DOHH2 (cell line): Measurements from ENCODE around the gene RAPGEF5.
A peak's percentile ranks its signal among the peaks of the same experiment; 100 is the strongest.

Source experiments
- H3F3A ChIP-seq: fragments of 200-600 bp; sonication (generic), shearing (Covaris generic); 2 replicates; pipeline ENCODE4 v1.6.0; 2016; ENCODE audit warnings: antibody characterized with exemption, mild to moderate bottlenecking; ENCODE audit not compliant: control insufficient read depth, insufficient read depth
- H3K27ac ChIP-seq: fragments of 200-600 bp; sonication (generic); 2 replicates; pipeline ENCODE4 v1.5.1; 2014; ENCODE audit warnings: low read depth, mild to moderate bottlenecking, low read length, moderate library complexity
- H3K27me3 ChIP-seq: fragments of 200-600 bp; sonication (generic); 2 replicates; pipeline ENCODE4 v1.6.1; 2014; ENCODE audit warnings: mild to moderate bottlenecking, low read length, mixed read lengths; ENCODE audit not compliant: control insufficient read depth
- H3K36me3 ChIP-seq: fragments of 200-600 bp; sonication (generic); 2 replicates; pipeline ENCODE4 v1.6.1; 2014; ENCODE audit warnings: mild to moderate bottlenecking, low read length, moderate library complexity, mixed read lengths; ENCODE audit not compliant: control insufficient read depth
- H3K4me1 ChIP-seq: fragments of 200-600 bp; sonication (generic); 2 replicates; pipeline ENCODE4 v1.6.1; 2014; ENCODE audit warnings: mild to moderate bottlenecking, low read length, mixed read lengths; ENCODE audit not compliant: control insufficient read depth
- H3K4me2 ChIP-seq: fragments of 200-600 bp; sonication (generic); 2 replicates; pipeline ENCODE4 v1.6.0; 2014; ENCODE audit warnings: mild to moderate bottlenecking, low read length, moderate library complexity
- H3K4me3 ChIP-seq: fragments of 200-600 bp; sonication (generic); 2 replicates; pipeline ENCODE4 v1.5.1; 2014; ENCODE audit warnings: mild to moderate bottlenecking, low read length, mixed read lengths
- H3K79me2 ChIP-seq: fragments of 200-600 bp; sonication (generic); 2 replicates; pipeline ENCODE4 v1.6.1; 2014; ENCODE audit warnings: mild to moderate bottlenecking, low read length, mixed read lengths; ENCODE audit not compliant: control insufficient read depth
- H3K9me2 ChIP-seq: fragments of 200-600 bp; sonication (generic); replicated peaks from 2 replicates; pipeline ENCODE4 v1.6.1; 2014; ENCODE audit warnings: mild to moderate bottlenecking, low read length, mixed read lengths; ENCODE audit not compliant: control insufficient read depth
- H3K9me3 ChIP-seq: fragments of 200-600 bp; sonication (generic); 2 replicates; pipeline ENCODE4 v1.6.1; 2014; ENCODE audit warnings: antibody characterized with exemption, low read length, mixed read lengths; ENCODE audit not compliant: control insufficient read depth, insufficient read depth
- H4K20me1 ChIP-seq: fragments of 200-600 bp; sonication (generic); 2 replicates; pipeline ENCODE4 v1.6.0; 2014; ENCODE audit warnings: low read depth, mild to moderate bottlenecking, antibody characterized with exemption, low read length, moderate library complexity; ENCODE audit not compliant: control insufficient read depth, insufficient read depth
- EZH2phosphoT487 ChIP-seq: fragments of 200-600 bp; sonication (generic); IDR thresholded peaks from 2 replicates; pipeline ENCODE4 v1.6.1; 2017; ENCODE audit warnings: borderline replicate concordance, mild to moderate bottlenecking, antibody characterized with exemption, low read length, moderate library complexity, mixed read lengths
- TF ChIP-seq, protein P1 (sequence below): fragments of 200-600 bp; sonication (generic); IDR thresholded peaks from one replicate; pipeline ENCODE4 v1.5.1; 2014; ENCODE audit warnings: antibody characterized with exemption, mild to moderate bottlenecking, low read depth, low read length; ENCODE audit not compliant: poor library complexity, severe bottlenecking

The RAPGEF5 gene

DNA sequence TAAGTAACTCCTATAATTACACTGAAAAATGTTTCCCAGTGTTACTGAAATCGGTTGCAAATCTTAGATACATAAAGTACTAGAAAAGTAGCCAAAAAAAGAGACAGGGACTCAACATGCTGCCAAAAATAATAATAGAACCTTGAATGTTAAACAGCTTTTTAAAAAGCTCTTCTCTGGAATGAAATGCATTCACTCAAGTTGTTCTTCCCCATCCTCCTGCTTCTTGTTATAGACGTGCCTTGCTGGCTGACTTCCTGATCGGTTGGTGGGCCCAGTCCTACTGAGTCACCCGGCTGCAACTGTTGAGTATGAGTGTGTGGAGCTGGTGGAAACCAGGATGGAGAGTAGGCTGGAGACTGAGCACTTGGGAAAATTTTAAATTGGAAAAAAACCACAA, 30.6 kb upstream of the RAPGEF5 start:
- peak overlapping the region; percentile 59 for H3K4me2 ChIP-seq
- peak overlapping the region; percentile 97 for H3K27ac ChIP-seq
- H3K4me1 ChIP-seq, result peaks cover 99% of the 10 kb centered on the region

DNA sequence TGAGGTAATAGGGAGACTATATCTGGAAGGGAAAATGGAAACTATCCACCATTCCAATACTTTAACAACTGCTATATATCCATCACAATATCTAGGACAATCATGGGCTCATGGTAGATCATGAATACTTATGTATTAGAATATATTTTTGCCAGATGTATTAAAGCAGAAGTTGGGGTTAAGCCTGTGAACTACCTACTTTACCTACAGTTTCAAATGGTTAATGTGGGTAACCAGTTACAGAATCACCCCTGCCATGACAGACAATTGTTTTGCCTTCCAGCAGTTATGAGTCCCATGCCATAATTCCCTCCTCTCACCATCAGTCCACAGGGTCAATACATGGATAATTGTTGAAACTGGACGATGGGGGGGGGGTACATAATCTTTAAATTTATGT, 29.9 kb upstream of the RAPGEF5 start:
- Histone ChIP-seq H3K9me2 (no peaks in the 10 kb centered on the region), H4K20me1 (no peaks in the 10 kb centered on the region), H3K27ac (peak overlapping the region; percentile 97), H3K27me3 (no peaks in the 10 kb centered on the region), H3K4me1 (peaks cover 100% of the 10 kb centered on the region), H3K9me3 (no peaks in the 10 kb centered on the region), H3K4me2 (peak overlapping the region; percentile 59), H3F3A (peaks cover 64% of the 10 kb centered on the region), H3K36me3 (peaks cover 15% of the 10 kb centered on the region), H3K4me3 (peak overlapping the region; percentile 48), H3K79me2 (peaks cover 17% of the 10 kb centered on the region)
- TF ChIP-seq, protein P1, sequence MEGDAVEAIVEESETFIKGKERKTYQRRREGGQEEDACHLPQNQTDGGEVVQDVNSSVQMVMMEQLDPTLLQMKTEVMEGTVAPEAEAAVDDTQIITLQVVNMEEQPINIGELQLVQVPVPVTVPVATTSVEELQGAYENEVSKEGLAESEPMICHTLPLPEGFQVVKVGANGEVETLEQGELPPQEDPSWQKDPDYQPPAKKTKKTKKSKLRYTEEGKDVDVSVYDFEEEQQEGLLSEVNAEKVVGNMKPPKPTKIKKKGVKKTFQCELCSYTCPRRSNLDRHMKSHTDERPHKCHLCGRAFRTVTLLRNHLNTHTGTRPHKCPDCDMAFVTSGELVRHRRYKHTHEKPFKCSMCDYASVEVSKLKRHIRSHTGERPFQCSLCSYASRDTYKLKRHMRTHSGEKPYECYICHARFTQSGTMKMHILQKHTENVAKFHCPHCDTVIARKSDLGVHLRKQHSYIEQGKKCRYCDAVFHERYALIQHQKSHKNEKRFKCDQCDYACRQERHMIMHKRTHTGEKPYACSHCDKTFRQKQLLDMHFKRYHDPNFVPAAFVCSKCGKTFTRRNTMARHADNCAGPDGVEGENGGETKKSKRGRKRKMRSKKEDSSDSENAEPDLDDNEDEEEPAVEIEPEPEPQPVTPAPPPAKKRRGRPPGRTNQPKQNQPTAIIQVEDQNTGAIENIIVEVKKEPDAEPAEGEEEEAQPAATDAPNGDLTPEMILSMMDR, result no peak
- no peak for TF ChIP-seq EZH2phosphoT487

More for the DNA sequence above, 30.6 kb upstream of the RAPGEF5 start:
- H3K9me3 ChIP-seq, result no peaks in the 10 kb centered on the region
- H4K20me1 ChIP-seq, result no peaks in the 10 kb centered on the region
- no peaks in the 10 kb centered on the region for H3K9me2 ChIP-seq
- peaks cover 17% of the 10 kb centered on the region for H3K79me2 ChIP-seq
- H3F3A ChIP-seq, result peaks cover 58% of the 10 kb centered on the region
- no peak for TF ChIP-seq EZH2phosphoT487
- H3K27me3 ChIP-seq, result no peaks in the 10 kb centered on the region
- peak overlapping the region; percentile 45 for H3K4me3 ChIP-seq
- peaks cover 15% of the 10 kb centered on the region for H3K36me3 ChIP-seq

GRCh38 chr7:22386206-22386858, 29.4 kb upstream of the RAPGEF5 start:
- Histone ChIP-seq H3K27ac (peak overlapping the region; percentile 97), H3K4me2 (peak overlapping the region; percentile 59), H3K27me3 (no peaks in the 10 kb centered on the region), H3K9me3 (no peaks in the 10 kb centered on the region), H3K36me3 (peaks cover 15% of the 10 kb centered on the region), H3F3A (peaks cover 70% of the 10 kb centered on the region), H4K20me1 (no peaks in the 10 kb centered on the region), H3K79me2 (peaks cover 17% of the 10 kb centered on the region), H3K4me3 (peak overlapping the region; percentile 48), H3K4me1 (peaks cover 100% of the 10 kb centered on the region), H3K9me2 (no peaks in the 10 kb centered on the region)
- TF ChIP-seq, protein P1, result no peak

DNA sequence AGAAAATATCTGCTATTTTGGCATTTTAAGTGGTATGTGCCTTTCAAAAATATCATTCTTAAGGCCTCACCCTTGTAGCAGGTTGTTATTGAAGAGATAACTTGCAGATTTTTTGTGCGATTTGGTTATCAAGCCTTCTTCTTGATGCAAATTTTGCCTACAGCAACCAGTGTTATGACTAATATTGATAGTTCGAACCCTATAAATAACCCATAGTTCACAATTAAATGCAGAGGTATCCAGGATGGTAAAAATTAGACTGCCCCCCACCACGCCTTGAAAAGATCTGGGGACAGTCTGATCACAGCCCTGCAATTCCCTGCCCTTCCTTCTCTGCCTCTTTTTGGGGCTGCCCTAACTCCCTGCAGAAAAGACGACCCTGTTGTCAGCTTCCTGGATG, 28.4 kb upstream of the RAPGEF5 start:
- peak overlapping the region; percentile 97 for H3K27ac ChIP-seq
- H3K4me2 ChIP-seq, result peak overlapping the region; percentile 59
- no peaks in the 10 kb centered on the region for H3K9me3 ChIP-seq
- H3K27me3 ChIP-seq, result no peaks in the 10 kb centered on the region
- H3F3A ChIP-seq, result peaks cover 64% of the 10 kb centered on the region
- peaks cover 24% of the 10 kb centered on the region for H3K36me3 ChIP-seq
- H3K4me1 ChIP-seq, result peaks cover 100% of the 10 kb centered on the region
- H3K79me2 ChIP-seq, result peaks cover 27% of the 10 kb centered on the region
- H3K4me3 ChIP-seq, result peak overlapping the region; percentile 48
- no peaks in the 10 kb centered on the region for H3K9me2 ChIP-seq
- TF ChIP-seq, protein P1, result no peak
- TF ChIP-seq EZH2phosphoT487, result no peak
- no peaks in the 10 kb centered on the region for H4K20me1 ChIP-seq
